Prostate gland (tissue), 2 donors: Measurements from ENCODE around the gene CTNND2.

ENCODE experiments used
- CTCF ChIP-seq, 4 experiments: fragments of 200-600 bp in 2 of 4; fragments of 450-650 bp in 2 of 4; sonication (generic) in 2 of 4; IDR thresholded peaks; 1 replicate in 3 of 4; 2 replicates in 1 of 4; pipeline ENCODE4 v1.5.1; 2016 to 2019; ENCODE audit warnings: antibody characterized with exemption in 4 of 4, mild to moderate bottlenecking in 2 of 4, moderate library complexity in 2 of 4
- POLR2A ChIP-seq: fragments of 450-650 bp; IDR thresholded peaks from one replicate; pipeline ENCODE4 v1.6.1; 2016; ENCODE audit warnings: antibody characterized with exemption, mild to moderate bottlenecking

GRCh38 chr5:11310158-11310557 is 594.1 kb downstream of the CTNND2 start:
- TF ChIP-seq CTCF (IDR thresholded peaks at IDR 0.05) = no peak
- TF ChIP-seq POLR2A = no peak
